Epithelial cell of esophagus (primary cell): Measurements from ENCODE around the gene RBM20.
"Not testable (repeated sequence)": the region's sequence is repeated elsewhere in the genome, so short reads cannot be mapped to it uniquely, and the experiment has no call there.

ENCODE experiments used
- DNase-seq: peaks from one replicate; pipeline ENCODE4 v3.0.0; 2010; ENCODE audit warnings: low read depth
- H3K4me3 ChIP-seq: 2 replicates; pipeline ENCODE4 v1.5.1; 2011; ENCODE audit warnings: mild to moderate bottlenecking, low read length, control low read depth
- CTCF ChIP-seq: IDR thresholded peaks from 2 replicates; pipeline ENCODE4 v1.5.1; 2011; ENCODE audit warnings: low read depth, mild to moderate bottlenecking, low read length, control low read depth, inconsistent platforms; ENCODE audit not compliant: insufficient read depth; ENCODE audit errors: missing control alignments

The RBM20 gene

GRCh38 chr10:110864662-110865140, 220.6 kb downstream of the RBM20 start:
- no peak for TF ChIP-seq CTCF
- no peak overlapping the region for H3K4me3 ChIP-seq
- no peak for DNase-seq

GRCh38 chr10:110865186-110865808, 221.2 kb downstream of the RBM20 start:
- no peak overlapping the region for H3K4me3 ChIP-seq
- peak; percentile 80 for DNase-seq
- TF ChIP-seq CTCF: no peak

GRCh38 chr10:110865809-110866482, 221.8 kb downstream of the RBM20 start:
- no peak for DNase-seq
- no peak overlapping the region for H3K4me3 ChIP-seq
- TF ChIP-seq CTCF: no peak

GRCh38 chr10:110867011-110867806, 223.1 kb downstream of the RBM20 start:
- not testable (repeated sequence) for H3K4me3 ChIP-seq, DNase-seq

- no peak for DNase-seq
- H3K4me3 ChIP-seq: no peak overlapping the region
- TF ChIP-seq CTCF: no peak
Observed at GRCh38 chr10:110867807-110868465, 223.8 kb downstream of the RBM20 start.

- no peak for TF ChIP-seq CTCF
- no peak for DNase-seq
- H3K4me3 ChIP-seq: no peak overlapping the region
Observed at GRCh38 chr10:110868981-110869380, 224.8 kb downstream of the RBM20 start.

GRCh38 chr10:110870823-110871297, 226.7 kb downstream of the RBM20 start:
- no peak for TF ChIP-seq CTCF
- H3K4me3 ChIP-seq: no peak overlapping the region
- no peak for DNase-seq
